SK-N-SH treated with all-trans-retinoic acid at 6 μM for 48 hours (cell line): ENCODE results near the gene PAOX.

Source experiments
- ATAC-seq: fragments of 200-7000 bp; cut with Tn5 transposase; 3 replicates; pipeline ENCODE4 v1.9.1; 2020; ENCODE audit warnings: mild to moderate bottlenecking, moderate library complexity
- ARNTL ChIP-seq: fragments of 450-650 bp; formaldehyde crosslinking; IDR thresholded peaks from 2 replicates; pipeline ENCODE4 v1.5.0; 2020; ENCODE audit warnings: low read depth, mild to moderate bottlenecking, moderate library complexity, borderline replicate concordance
- BACH2 ChIP-seq: fragments of 250-450 bp; sonication (Bioruptor Pico); IDR thresholded peaks from 2 replicates; pipeline ENCODE4 v1.9.0; 2021; ENCODE audit warnings: mild to moderate bottlenecking, borderline replicate concordance
- CSDC2 ChIP-seq: fragments of 250-450 bp; sonication (Bioruptor Pico); IDR thresholded peaks from 2 replicates; pipeline ENCODE4 v1.5.0; 2020; ENCODE audit warnings: mild to moderate bottlenecking, moderate library complexity
- ESRRG ChIP-seq: fragments of 250-450 bp; sonication (Bioruptor Pico); IDR thresholded peaks from 2 replicates; pipeline ENCODE4 v1.6.1; 2021; ENCODE audit warnings: mild to moderate bottlenecking
- GLIS3 ChIP-seq: fragments of 250-450 bp; sonication (Bioruptor Pico); IDR thresholded peaks from 2 replicates; pipeline ENCODE4 v1.5.0; 2020; ENCODE audit warnings: mild to moderate bottlenecking, moderate library complexity
- ISL1 ChIP-seq: fragments of 250-450 bp; sonication (Bioruptor Pico); IDR thresholded peaks from 2 replicates; pipeline ENCODE4 v2.1.2; 2022; ENCODE audit warnings: mild to moderate bottlenecking, moderate library complexity
- OSR1 ChIP-seq: fragments of 250-450 bp; sonication (Bioruptor Pico); IDR thresholded peaks from 2 replicates; pipeline ENCODE4 v1.8.0; 2022; ENCODE audit warnings: moderate library complexity, mild to moderate bottlenecking, inconsistent platforms
- PATZ1 ChIP-seq: fragments of 250-450 bp; sonication (Bioruptor Pico); IDR thresholded peaks from 2 replicates; pipeline ENCODE4 v1.8.0; 2020; ENCODE audit warnings: mild to moderate bottlenecking, moderate library complexity, borderline replicate concordance
- PPARA ChIP-seq: fragments of 250-450 bp; sonication (Bioruptor Pico); IDR thresholded peaks from 2 replicates; pipeline ENCODE4 v1.5.0; 2020; ENCODE audit warnings: mild to moderate bottlenecking, borderline replicate concordance
- RARB ChIP-seq: fragments of 250-450 bp; sonication (Bioruptor Pico); IDR thresholded peaks from 2 replicates; pipeline ENCODE4 v1.8.0; 2021; ENCODE audit warnings: mild to moderate bottlenecking, moderate library complexity
- SNAI2 ChIP-seq: fragments of 250-450 bp; sonication (Bioruptor Pico); IDR thresholded peaks from 2 replicates; pipeline ENCODE4 v1.5.0; 2020; ENCODE audit warnings: mild to moderate bottlenecking, moderate library complexity
- TCF4 ChIP-seq: fragments of 250-450 bp; sonication (Bioruptor Pico); IDR thresholded peaks from 2 replicates; pipeline ENCODE4 v1.8.0; 2021; ENCODE audit warnings: mild to moderate bottlenecking, moderate library complexity, borderline replicate concordance
- TOX ChIP-seq: fragments of 250-450 bp; sonication (Bioruptor Pico); IDR thresholded peaks from 2 replicates; pipeline ENCODE4 v1.8.0; 2021; ENCODE audit warnings: mild to moderate bottlenecking, moderate library complexity, borderline replicate concordance
- TSHZ2 ChIP-seq: fragments of 250-450 bp; sonication (Bioruptor Pico); IDR thresholded peaks from 2 replicates; pipeline ENCODE4 v1.5.0; 2020; ENCODE audit warnings: mild to moderate bottlenecking, moderate library complexity
- ZC3H10 ChIP-seq: fragments of 250-450 bp; sonication (Bioruptor Pico); IDR thresholded peaks from 2 replicates; pipeline ENCODE4 v1.5.1; 2021; ENCODE audit warnings: mild to moderate bottlenecking, moderate library complexity
- ZNF565 ChIP-seq: fragments of 450-650 bp; formaldehyde crosslinking; conservative IDR thresholded peaks from 2 replicates; pipeline ENCODE4 v1.5.0; 2020; ENCODE audit warnings: low read depth, mild to moderate bottlenecking, moderate library complexity
- ZNF8 ChIP-seq: fragments of 450-650 bp; formaldehyde crosslinking; IDR thresholded peaks from 2 replicates; pipeline ENCODE4 v1.5.0; 2020; ENCODE audit warnings: mild to moderate bottlenecking, moderate library complexity
- TF ChIP-seq, protein P1 (sequence below): fragments of 250-450 bp; sonication (Bioruptor Pico); IDR thresholded peaks from 2 replicates; pipeline ENCODE4 v1.8.0; 2021; ENCODE audit warnings: low read depth, mild to moderate bottlenecking, moderate library complexity, borderline replicate concordance
- TF ChIP-seq, protein P2 (sequence below): fragments of 250-450 bp; sonication (Bioruptor Pico); IDR thresholded peaks from 2 replicates; pipeline ENCODE4 v1.5.1; 2020; ENCODE audit warnings: low read depth, mild to moderate bottlenecking, moderate library complexity

PAOX gene

DNA sequence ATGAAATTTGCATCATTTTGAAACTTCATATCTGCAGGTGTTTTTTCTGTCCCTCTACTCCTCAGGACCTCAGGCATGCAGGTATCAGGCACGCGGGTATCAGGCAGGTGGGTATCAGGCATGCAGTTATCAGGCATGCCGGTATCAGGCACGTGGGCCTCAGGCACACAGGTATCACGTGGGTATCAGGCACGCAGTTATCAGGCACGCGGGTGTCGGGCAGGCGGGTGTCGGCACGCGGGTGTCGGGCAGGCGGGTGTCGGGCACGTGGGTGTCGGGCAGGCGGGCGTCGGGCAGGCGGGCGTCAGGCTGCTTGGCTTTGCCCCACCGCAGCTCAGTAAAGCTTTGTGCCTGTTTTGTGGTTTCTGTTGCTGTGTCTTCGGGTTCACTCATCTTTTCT, 36.7 kb downstream of the PAOX start:
- ATAC-seq = no peak

GRCh38 chr10:133418289-133418993, 39.4 kb downstream of the PAOX start:
- no peak for ATAC-seq

More for the DNA sequence above, 36.7 kb downstream of the PAOX start:
- TF ChIP-seq ESRRG (CRISPR knock-in tag) (no peak), OSR1 (no peak), PATZ1 (CRISPR knock-in tag) (no peak), ISL1 (CRISPR knock-in tag) (no peak), GLIS3 (no peak), SNAI2 (CRISPR knock-in tag) (no peak)
- TF ChIP-seq, protein P1, sequence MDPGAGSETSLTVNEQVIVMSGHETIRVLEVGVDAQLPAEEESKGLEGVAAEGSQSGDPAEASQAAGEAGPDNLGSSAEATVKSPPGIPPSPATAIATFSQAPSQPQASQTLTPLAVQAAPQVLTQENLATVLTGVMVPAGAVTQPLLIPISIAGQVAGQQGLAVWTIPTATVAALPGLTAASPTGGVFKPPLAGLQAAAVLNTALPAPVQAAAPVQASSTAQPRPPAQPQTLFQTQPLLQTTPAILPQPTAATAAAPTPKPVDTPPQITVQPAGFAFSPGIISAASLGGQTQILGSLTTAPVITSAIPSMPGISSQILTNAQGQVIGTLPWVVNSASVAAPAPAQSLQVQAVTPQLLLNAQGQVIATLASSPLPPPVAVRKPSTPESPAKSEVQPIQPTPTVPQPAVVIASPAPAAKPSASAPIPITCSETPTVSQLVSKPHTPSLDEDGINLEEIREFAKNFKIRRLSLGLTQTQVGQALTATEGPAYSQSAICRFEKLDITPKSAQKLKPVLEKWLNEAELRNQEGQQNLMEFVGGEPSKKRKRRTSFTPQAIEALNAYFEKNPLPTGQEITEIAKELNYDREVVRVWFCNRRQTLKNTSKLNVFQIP (CRISPR knock-in tag) = no peak
- TF ChIP-seq, all 23 proteins: peak for 0

More at GRCh38 chr10:133418289-133418993, 39.4 kb downstream of the PAOX start:
- TF ChIP-seq BACH2 (CRISPR knock-in tag) = no peak
- no peak for TF ChIP-seq ZNF565 (CRISPR knock-in tag)
- TF ChIP-seq, protein P2, sequence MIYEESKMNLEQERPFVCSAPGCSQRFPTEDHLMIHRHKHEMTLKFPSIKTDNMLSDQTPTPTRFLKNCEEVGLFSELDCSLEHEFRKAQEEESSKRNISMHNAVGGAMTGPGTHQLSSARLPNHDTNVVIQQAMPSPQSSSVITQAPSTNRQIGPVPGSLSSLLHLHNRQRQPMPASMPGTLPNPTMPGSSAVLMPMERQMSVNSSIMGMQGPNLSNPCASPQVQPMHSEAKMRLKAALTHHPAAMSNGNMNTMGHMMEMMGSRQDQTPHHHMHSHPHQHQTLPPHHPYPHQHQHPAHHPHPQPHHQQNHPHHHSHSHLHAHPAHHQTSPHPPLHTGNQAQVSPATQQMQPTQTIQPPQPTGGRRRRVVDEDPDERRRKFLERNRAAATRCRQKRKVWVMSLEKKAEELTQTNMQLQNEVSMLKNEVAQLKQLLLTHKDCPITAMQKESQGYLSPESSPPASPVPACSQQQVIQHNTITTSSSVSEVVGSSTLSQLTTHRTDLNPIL (CRISPR knock-in tag) = no peak
- no peak for TF ChIP-seq ESRRG (CRISPR knock-in tag)
- TF ChIP-seq ARNTL (CRISPR knock-in tag) = no peak
- TF ChIP-seq, protein P1 (CRISPR knock-in tag) = no peak
- no peak for TF ChIP-seq SNAI2 (CRISPR knock-in tag)
- no peak for TF ChIP-seq TCF4 (CRISPR knock-in tag)
- TF ChIP-seq TSHZ2 (CRISPR knock-in tag) = no peak
- no peak for TF ChIP-seq CSDC2 (CRISPR knock-in tag)
- no peak for TF ChIP-seq TOX (CRISPR knock-in tag)
- no peak for TF ChIP-seq ZC3H10 (CRISPR knock-in tag)
- TF ChIP-seq RARB (CRISPR knock-in tag) = no peak
- TF ChIP-seq PPARA = no peak
- no peak for TF ChIP-seq ISL1 (CRISPR knock-in tag)
- TF ChIP-seq ZNF8 (CRISPR knock-in tag) = no peak
